Karpas-422 (cell line): Measurements from ENCODE around the gene HMBS. TPM values are rescaled to one million over a fixed set of nuclear protein-coding genes. Genes with fewer than 3 reads are reported as not detected.

Experiments used
- DNase-seq: peaks from one replicate; pipeline ENCODE4 v3.0.0-alpha.2; 2015
- H2AFZ ChIP-seq: fragments of 200-600 bp; sonication (generic); 2 replicates; pipeline ENCODE4 v1.6.1; 2014; ENCODE audit warnings: antibody characterized with exemption, low read length, mixed read lengths
- H3K27ac ChIP-seq: fragments of 200-600 bp; sonication (generic); 2 replicates; pipeline ENCODE4 v1.5.1; 2014; ENCODE audit warnings: mild to moderate bottlenecking, low read length, moderate library complexity
- H3K27me3 ChIP-seq: fragments of 200-600 bp; sonication (generic); 2 replicates; pipeline ENCODE4 v1.6.1; 2014; ENCODE audit warnings: low read length, mixed read lengths
- H3K36me3 ChIP-seq: fragments of 200-600 bp; sonication (generic); 2 replicates; pipeline ENCODE4 v1.6.1; 2014; ENCODE audit warnings: low read length, mixed read lengths; ENCODE audit not compliant: insufficient read depth
- H3K4me1 ChIP-seq: fragments of 200-600 bp; sonication (generic); 2 replicates; pipeline ENCODE4 v1.6.1; 2014; ENCODE audit warnings: mild to moderate bottlenecking, low read length, mixed read lengths
- H3K4me2 ChIP-seq: fragments of 200-600 bp; sonication (generic); 2 replicates; pipeline ENCODE4 v1.6.1; 2014; ENCODE audit warnings: low read length, low read depth, mild to moderate bottlenecking; ENCODE audit not compliant: poor library complexity, severe bottlenecking
- H3K4me3 ChIP-seq: fragments of 200-600 bp; sonication (generic); 2 replicates; pipeline ENCODE4 v1.5.1; 2014; ENCODE audit warnings: mild to moderate bottlenecking, antibody characterized with exemption, low read length, mixed read lengths
- H3K79me2 ChIP-seq: fragments of 200-600 bp; sonication (generic); 2 replicates; pipeline ENCODE4 v1.6.1; 2014; ENCODE audit warnings: mild to moderate bottlenecking, low read length, mixed read lengths
- H3K9ac ChIP-seq: fragments of 200-600 bp; sonication (generic); 2 replicates; pipeline ENCODE4 v1.6.0; 2014; ENCODE audit warnings: low read length
- H3K9me2 ChIP-seq: fragments of 200-600 bp; sonication (generic), shearing (Covaris generic); replicated peaks from 2 replicates; pipeline ENCODE4 v1.6.0; 2014; ENCODE audit warnings: mild to moderate bottlenecking, low read length, moderate library complexity; ENCODE audit not compliant: insufficient read depth
- H3K9me3 ChIP-seq: fragments of 300-700, 200-600 bp; sonication (generic); 2 replicates; pipeline ENCODE4 v1.6.1; 2014; ENCODE audit warnings: low read length, mixed read lengths
- H4K20me1 ChIP-seq: fragments of 200-600 bp; sonication (generic); 2 replicates; pipeline ENCODE4 v1.6.1; 2014; ENCODE audit warnings: mild to moderate bottlenecking, antibody characterized with exemption, low read length, low read depth; ENCODE audit not compliant: insufficient read depth
- total RNA-seq: library from RNA; depleted of rRNA; stranded (reverse); fragments of >200 nt; shearing (Covaris generic); gene quantifications from 2 replicates; pipeline ENCODE4 v1.2.3, GENCODE V29; 2014; ENCODE audit warnings: low replicate concordance

The HMBS gene
- total RNA-seq, 1 experiment from 2014 or later: 7.5 TPM

- no peak for DNase-seq
- H3K27ac ChIP-seq: peak overlapping the region; percentile 53; the same call in 1 of the 2 replicates
- H4K20me1 ChIP-seq: no peaks in the 10 kb centered on the region
- H3K36me3 ChIP-seq: no peaks in the 10 kb centered on the region
- H3K9ac ChIP-seq: peak overlapping the region; percentile 84
- H3K4me3 ChIP-seq: peak overlapping the region; percentile 82
- H3K4me2 ChIP-seq: peak overlapping the region; percentile 85
- peaks cover 14% of the 10 kb centered on the region for H3K79me2 ChIP-seq
- H3K27me3 ChIP-seq: no peaks in the 10 kb centered on the region
- H3K4me1 ChIP-seq: peaks cover 10% of the 10 kb centered on the region
- no peaks in the 10 kb centered on the region for H3K9me3 ChIP-seq
- no peaks in the 10 kb centered on the region for H3K9me2 ChIP-seq
- no peak overlapping the region for H2AFZ ChIP-seq
Measured at GRCh38 chr11:119085437-119085847, 761 bp downstream of the HMBS start.

GRCh38 chr11:119087123-119087522, 2.4 kb downstream of the HMBS start:
- Histone ChIP-seq H2AFZ (no peak overlapping the region), H3K9me3 (no peaks in the 10 kb centered on the region), H3K9me2 (no peaks in the 10 kb centered on the region), H3K4me2 (no peak overlapping the region), H3K36me3 (no peaks in the 10 kb centered on the region), H3K4me1 (peaks cover 13% of the 10 kb centered on the region), H3K27ac (no peak overlapping the region), H3K4me3 (no peak overlapping the region), H4K20me1 (no peaks in the 10 kb centered on the region), H3K79me2 (peaks cover 14% of the 10 kb centered on the region), H3K27me3 (no peaks in the 10 kb centered on the region), H3K9ac (0 out of 2 replicates have a peak overlapping the region, but pooled peaks have one; percentile 13)
- DNase-seq: no peak

- Histone ChIP-seq H3K4me1 (peaks cover 20% of the 10 kb centered on the region), H3K9me2 (no peaks in the 10 kb centered on the region), H4K20me1 (no peaks in the 10 kb centered on the region), H3K27ac (no peak overlapping the region), H3K9ac (0 out of 2 replicates have a peak overlapping the region, but pooled peaks have one; percentile 13), H3K4me3 (no peak overlapping the region), H3K4me2 (no peak overlapping the region), H3K27me3 (no peaks in the 10 kb centered on the region), H2AFZ (no peak overlapping the region), H3K79me2 (peaks cover 14% of the 10 kb centered on the region), H3K9me3 (no peaks in the 10 kb centered on the region), H3K36me3 (no peaks in the 10 kb centered on the region)
- no peak for DNase-seq
Measured at GRCh38 chr11:119087747-119088241, 3.1 kb downstream of the HMBS start.

GRCh38 chr11:119088406-119088805, 3.7 kb downstream of the HMBS start:
- H3K4me2 ChIP-seq: no peak overlapping the region
- no peaks in the 10 kb centered on the region for H4K20me1 ChIP-seq
- no peak overlapping the region for H3K9ac ChIP-seq
- no peak overlapping the region for H3K27ac ChIP-seq
- H2AFZ ChIP-seq: no peak overlapping the region
- H3K9me2 ChIP-seq: no peaks in the 10 kb centered on the region
- no peak for DNase-seq
- no peaks in the 10 kb centered on the region for H3K36me3 ChIP-seq
- H3K27me3 ChIP-seq: no peaks in the 10 kb centered on the region
- H3K9me3 ChIP-seq: no peaks in the 10 kb centered on the region
- peaks cover 26% of the 10 kb centered on the region for H3K4me1 ChIP-seq
- H3K79me2 ChIP-seq: peaks cover 14% of the 10 kb centered on the region
- no peak overlapping the region for H3K4me3 ChIP-seq

- DNase-seq: no peak
- Histone ChIP-seq H3K79me2 (peaks cover 23% of the 10 kb centered on the region), H3K4me1 (peaks cover 28% of the 10 kb centered on the region), H3K27me3 (no peaks in the 10 kb centered on the region), H3K9me3 (no peaks in the 10 kb centered on the region), H3K9ac (no peak overlapping the region), H3K36me3 (peaks cover 8% of the 10 kb centered on the region; the same call in 1 of the 2 replicates), H3K9me2 (no peaks in the 10 kb centered on the region), H4K20me1 (no peaks in the 10 kb centered on the region), H3K4me2 (no peak overlapping the region), H3K27ac (no peak overlapping the region), H2AFZ (no peak overlapping the region), H3K4me3 (no peak overlapping the region)
Measured at GRCh38 chr11:119089319-119089718, 4.6 kb downstream of the HMBS start.

GRCh38 chr11:119091178-119091577, 6.5 kb downstream of the HMBS start:
- no peaks in the 10 kb centered on the region for H3K9me2 ChIP-seq
- H3K9me3 ChIP-seq: no peaks in the 10 kb centered on the region
- no peak overlapping the region for H2AFZ ChIP-seq
- H3K79me2 ChIP-seq: peaks cover 22% of the 10 kb centered on the region
- no peak overlapping the region for H3K4me2 ChIP-seq
- no peaks in the 10 kb centered on the region for H4K20me1 ChIP-seq
- no peak for DNase-seq
- no peak overlapping the region for H3K9ac ChIP-seq
- no peak overlapping the region for H3K4me3 ChIP-seq
- H3K36me3 ChIP-seq: peaks cover 8% of the 10 kb centered on the region; the same call in 1 of the 2 replicates
- peaks cover 26% of the 10 kb centered on the region for H3K4me1 ChIP-seq
- no peaks in the 10 kb centered on the region for H3K27me3 ChIP-seq
- H3K27ac ChIP-seq: 0 out of 2 replicates have a peak overlapping the region, but pooled peaks have one; percentile 86

GRCh38 chr11:119091966-119092879, 7.5 kb downstream of the HMBS start:
- no peak for DNase-seq
- no peaks in the 10 kb centered on the region for H3K9me2 ChIP-seq
- peaks cover 12% of the 10 kb centered on the region for H3K36me3 ChIP-seq
- H3K9ac ChIP-seq: peak overlapping the region; percentile 92; the same call in 1 of the 2 replicates
- H3K27me3 ChIP-seq: no peaks in the 10 kb centered on the region
- H2AFZ ChIP-seq: no peak overlapping the region
- H3K4me1 ChIP-seq: peaks cover 35% of the 10 kb centered on the region
- H3K9me3 ChIP-seq: no peaks in the 10 kb centered on the region
- H3K27ac ChIP-seq: peak overlapping the region; percentile 86
- H4K20me1 ChIP-seq: no peaks in the 10 kb centered on the region
- H3K4me2 ChIP-seq: peak overlapping the region; percentile 76
- peak overlapping the region; percentile 86; the same call in 1 of the 2 replicates for H3K4me3 ChIP-seq
- H3K79me2 ChIP-seq: peaks cover 21% of the 10 kb centered on the region
